NOMO-1 (cell line): ENCODE data around the gene NTF4.
A peak's percentile ranks its signal among the peaks of the same experiment; 100 is the strongest.
"Not testable (repeated sequence)": the region's sequence is repeated elsewhere in the genome, so short reads cannot be mapped to it uniquely, and the experiment has no call there.

Experiments
- DNase-seq, 2 experiments: peaks; one replicate each; lab custom pipeline; 2025; ENCODE audit not compliant: unreplicated experiment in 2 of 2; lab: John Stamatoyannopoulos, UW

The NTF4 gene

GRCh38 chr19:49091391-49092038 is 26.9 kb upstream of the NTF4 start:
- no peak for DNase-seq

- DNase-seq = no peak
These were observed 21.7 kb upstream of the NTF4 start for GRCh38 chr19:49086296-49086695.

- no peak for DNase-seq
These were observed 21.2 kb upstream of the NTF4 start for GRCh38 chr19:49085868-49086232.

- DNase-seq = peak; percentile 98 to 99
These were observed 20.6 kb upstream of the NTF4 start, which contains the start of gene SNRNP70 for GRCh38 chr19:49085020-49085867. TSS of gene SNRNP70 (plus strand) at chr19:49085451. CDS start at chr19:49086415, 964 bp downstream.

GRCh38 chr19:49084206-49085019 is 19.8 kb upstream of the NTF4 start:
- no peak for DNase-seq

- no peak for DNase-seq
These were observed 16.7 kb upstream of the NTF4 start for GRCh38 chr19:49081273-49081672.

- DNase-seq = no peak
These were observed 15.8 kb upstream of the NTF4 start for GRCh38 chr19:49080392-49080791.

GRCh38 chr19:49074869-49075268 is 10.3 kb upstream of the NTF4 start:
- not testable (repeated sequence) for DNase-seq

- peak; percentile 15 to 30 for DNase-seq
These were observed 9.1 kb upstream of the NTF4 start for GRCh38 chr19:49073514-49074378.

GRCh38 chr19:49071860-49072547 is 7.4 kb upstream of the NTF4 start:
- no peak for DNase-seq

GRCh38 chr19:49070416-49070815 is 5.8 kb upstream of the NTF4 start:
- no peak for DNase-seq

GRCh38 chr19:49069026-49069425 is 4.4 kb upstream of the NTF4 start:
- DNase-seq = no peak

- DNase-seq = no peak
These were observed 2.9 kb upstream of the NTF4 start for GRCh38 chr19:49067554-49067953.

GRCh38 chr19:49065905-49066512 is 1.4 kb upstream of the NTF4 start:
- DNase-seq = no peak

GRCh38 chr19:49064029-49064629 is 489 bp downstream of the NTF4 start:
- DNase-seq = no peak

GRCh38 chr19:49061445-49061844 is 3.2 kb downstream of the NTF4 start:
- no peak for DNase-seq

GRCh38 chr19:49061000-49061399 is 3.6 kb downstream of the NTF4 start:
- DNase-seq = no peak

GRCh38 chr19:49059053-49059452 is 5.6 kb downstream of the NTF4 start:
- DNase-seq = no peak

GRCh38 chr19:49058562-49058961 is 6.1 kb downstream of the NTF4 start:
- no peak for DNase-seq
